Left lung (tissue), 10 donors: ENCODE results near the gene ARHGAP45. TPM values are rescaled to one million over a fixed set of nuclear protein-coding genes. Genes with fewer than 3 reads are reported as not detected.
"Not testable (repeated sequence)": the region's sequence is repeated elsewhere in the genome, so short reads cannot be mapped to it uniquely, and the experiment has no call there.

Experiments used
- ATAC-seq: fragments of 200-7000 bp; cut with Tn5 transposase; one replicate; pipeline ENCODE4 v1.9.1; 2020; ENCODE audit warnings: moderate library complexity
- DNase-seq, 4 donors: peaks; one replicate each; pipeline ENCODE4 v3.0.0-alpha.2; 2013 to 2020
- H3K27ac ChIP-seq, 2 donors: fragments of 200-600 bp; sonication (generic) in 1 of 2; one replicate each; pipeline versions ENCODE4 v1.5.0 to v1.8.0; 2020 to 2021
- H3K27me3 ChIP-seq, 2 donors: fragments of 200-600 bp; sonication (generic) in 1 of 2; one replicate each; pipeline versions ENCODE4 v1.5.0 to v1.8.0; 2020 to 2021
- H3K36me3 ChIP-seq, 2 donors: fragments of 200-600 bp; sonication (generic) in 1 of 2; one replicate each; pipeline versions ENCODE4 v1.5.0 to v1.8.0; 2020 to 2021
- H3K4me1 ChIP-seq, 2 donors: fragments of 200-600 bp; one replicate each; pipeline ENCODE4 v1.8.0; 2021
- H3K4me3 ChIP-seq, 2 donors: fragments of 200-600 bp; sonication (generic) in 1 of 2; one replicate each; pipeline versions ENCODE4 v1.5.0 to v1.8.0; 2020 to 2021; ENCODE audit warnings: mild to moderate bottlenecking in 1 of 2
- H3K9me3 ChIP-seq, 2 donors: fragments of 200-600 bp; sonication (generic) in 1 of 2; one replicate each; pipeline versions ENCODE4 v1.5.0 to v1.8.0; 2020 to 2021
- CTCF ChIP-seq, 2 donors: fragments of 200-600 bp; sonication (generic) in 1 of 2; IDR thresholded peaks; one replicate each; pipeline versions ENCODE4 v1.5.0 to v1.8.0; 2021; ENCODE audit warnings: antibody characterized with exemption in 2 of 2
- intact Hi-C, 2 donors: fragments of 100-400 bp; cut with DNase I; formaldehyde crosslinking; loops; one replicate each; pipeline versions ENCODE4 v1.11.2 to v1.14.2; 2022
- polyA plus RNA-seq, 6 donors: library from polyadenylated mRNA; unstranded; fragments of 120-200 nt; gene quantifications; one replicate each; pipeline ENCODE4 v1.2.1, GENCODE V29; 2013; ENCODE audit not compliant: insufficient read length in 6 of 6
- total RNA-seq, 2 donors: library from RNA; stranded (reverse); fragmentation: NEBNext Ultra II Directional; extraction: Animal tissue kit (Norgen Biotek cat#: 25700); gene quantifications; one replicate each; pipeline ENCODE4 v1.2.1, GENCODE V29; 2021
- donor health status: DM: no; HTN: yes; CAD: no.
- donor health status: DM: no; HTN: no; CAD: no.

The ARHGAP45 gene
- total and polyA plus RNA-seq, 8 donors: 8.5 to 83.8 (median 12.0) TPM

DNA sequence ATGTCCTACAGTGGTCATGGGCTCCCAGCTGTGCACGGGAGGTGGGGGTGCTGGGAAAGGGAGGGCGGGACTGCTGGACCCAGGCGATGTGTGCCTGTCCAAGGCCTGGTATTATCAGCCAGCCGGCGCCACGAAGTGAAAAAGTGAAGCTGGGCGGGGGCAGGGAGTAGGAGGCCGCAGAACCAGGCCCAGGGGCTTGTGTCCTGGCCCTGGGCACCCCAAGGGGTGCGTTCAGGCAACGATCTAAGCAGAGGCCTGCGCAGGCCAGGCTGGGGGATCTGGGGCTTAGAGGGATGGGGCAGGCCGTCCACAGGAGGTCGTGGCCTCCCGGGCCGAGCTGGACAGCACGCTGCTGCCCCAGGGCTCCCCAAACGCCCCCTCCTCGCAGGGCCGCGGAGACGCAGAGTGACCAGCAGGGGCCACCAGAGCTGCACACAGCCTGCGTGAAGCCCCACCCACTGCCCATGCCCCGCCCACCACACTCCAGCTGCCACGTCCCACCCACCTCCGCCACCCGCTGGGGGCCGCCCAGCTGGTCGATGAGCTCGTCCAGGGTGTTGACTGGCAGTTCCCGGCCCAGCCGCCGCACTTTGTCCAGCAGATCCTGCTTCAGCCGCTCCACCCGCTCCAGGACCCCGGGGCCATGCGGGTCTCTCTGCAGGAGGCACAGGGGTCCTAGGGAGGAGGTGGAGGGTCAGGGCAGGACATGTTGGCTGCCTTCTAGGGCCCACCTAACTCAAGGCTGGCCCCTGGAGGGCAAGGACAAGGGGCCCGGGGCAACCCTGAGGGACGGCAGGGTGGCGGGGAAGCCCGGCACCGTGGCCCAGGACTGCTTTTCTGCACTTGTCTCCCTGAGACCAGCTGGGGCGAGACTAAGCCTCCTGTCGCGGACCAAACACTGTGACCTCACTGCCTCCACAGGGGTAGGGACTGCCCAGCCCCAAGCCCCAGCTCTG lies 46.3 kb downstream of the ARHGAP45 start:
- H3K27ac ChIP-seq: peak overlapping the region; percentile 66 to 83
- peak; percentile 90 to 93 for TF ChIP-seq CTCF (IDR thresholded peaks at IDR 0.05)
- no peaks in the 10 kb centered on the region for H3K9me3 ChIP-seq
- no peak overlapping the region for H3K4me3 ChIP-seq
- H3K4me1 ChIP-seq: peaks cover 7 to 36% of the 10 kb centered on the region in 2 donors
- ATAC-seq (peak; percentile 92), DNase-seq (peak; percentile 86 to 97 (median 95))
- peaks cover 0 to 100% of the 10 kb centered on the region in 2 donors for H3K36me3 ChIP-seq
- intact Hi-C loops: loop anchor here in 1 of 2 donors (5.0 kb wide), 1 partner anchor 79 kb away; no protein-coding TSS in a partner anchor
- no peaks in the 10 kb centered on the region for H3K27me3 ChIP-seq

- H3K4me3 ChIP-seq: no peak overlapping the region
- H3K9me3 ChIP-seq: no peaks in the 10 kb centered on the region
- no peak for TF ChIP-seq CTCF (IDR thresholded peaks at IDR 0.05)
- H3K27me3 ChIP-seq: no peaks in the 10 kb centered on the region
- no peak for ATAC-seq
- DNase-seq: no peak
- intact Hi-C loops: loop anchor here in 1 of 2 donors (5.0 kb wide), 1 partner anchor 78 kb away; no protein-coding TSS in a partner anchor
- peaks cover 0 to 100% of the 10 kb centered on the region in 2 donors for H3K36me3 ChIP-seq
- H3K4me1 ChIP-seq: peaks cover 7 to 30% of the 10 kb centered on the region in 2 donors
- H3K27ac ChIP-seq: peak overlapping the region; percentile 66 to 83
These were observed 47.1 kb downstream of the ARHGAP45 start for GRCh38 chr19:1113986-1114483.

DNA sequence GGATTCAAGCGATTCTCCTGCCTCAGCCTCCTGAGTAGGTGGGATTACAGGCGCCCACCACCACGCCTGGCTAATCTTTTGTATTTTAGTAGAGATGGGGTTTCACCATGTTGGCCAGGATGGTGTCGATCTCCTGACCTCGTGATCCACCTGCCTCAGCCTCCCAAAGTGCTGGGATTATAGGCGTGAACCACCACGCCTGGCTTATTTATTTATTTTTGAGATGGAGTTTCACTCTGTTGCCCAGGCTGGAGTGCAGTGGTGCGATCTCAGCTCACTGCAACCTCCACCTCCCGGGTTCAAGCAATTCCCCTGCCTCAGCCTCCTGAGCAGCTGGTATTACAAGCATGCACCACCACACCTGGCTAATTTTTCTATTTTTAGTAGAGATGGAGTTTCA lies 47.8 kb downstream of the ARHGAP45 start:
- not testable (repeated sequence) for ATAC-seq, DNase-seq
- peaks cover 0 to 100% of the 10 kb centered on the region in 2 donors for H3K36me3 ChIP-seq

GRCh38 chr19:1115646-1116420 lies 48.9 kb downstream of the ARHGAP45 start:
- Histone ChIP-seq H3K27me3 (no peaks in the 10 kb centered on the region), H3K4me3 (no peak overlapping the region), H3K9me3 (no peaks in the 10 kb centered on the region), H3K4me1 (peaks cover 7 to 28% of the 10 kb centered on the region in 2 donors), H3K27ac (no peak overlapping the region), H3K36me3 (peaks cover 0 to 100% of the 10 kb centered on the region in 2 donors)
- TF ChIP-seq CTCF (IDR thresholded peaks at IDR 0.05): no peak
- DNase-seq: no peak
- intact Hi-C loops: no loop called here
- ATAC-seq: no peak

More for the DNA sequence above, 47.8 kb downstream of the ARHGAP45 start:
- intact Hi-C loops: loop anchor here in 1 of 2 donors (5.0 kb wide), 1 partner anchor 78 kb away; no protein-coding TSS in a partner anchor
- not testable (repeated sequence) for H3K4me3 ChIP-seq, H3K27me3 ChIP-seq, H3K9me3 ChIP-seq, H3K27ac ChIP-seq
- H3K4me1 ChIP-seq: peaks cover 7 to 28% of the 10 kb centered on the region in 2 donors

DNA sequence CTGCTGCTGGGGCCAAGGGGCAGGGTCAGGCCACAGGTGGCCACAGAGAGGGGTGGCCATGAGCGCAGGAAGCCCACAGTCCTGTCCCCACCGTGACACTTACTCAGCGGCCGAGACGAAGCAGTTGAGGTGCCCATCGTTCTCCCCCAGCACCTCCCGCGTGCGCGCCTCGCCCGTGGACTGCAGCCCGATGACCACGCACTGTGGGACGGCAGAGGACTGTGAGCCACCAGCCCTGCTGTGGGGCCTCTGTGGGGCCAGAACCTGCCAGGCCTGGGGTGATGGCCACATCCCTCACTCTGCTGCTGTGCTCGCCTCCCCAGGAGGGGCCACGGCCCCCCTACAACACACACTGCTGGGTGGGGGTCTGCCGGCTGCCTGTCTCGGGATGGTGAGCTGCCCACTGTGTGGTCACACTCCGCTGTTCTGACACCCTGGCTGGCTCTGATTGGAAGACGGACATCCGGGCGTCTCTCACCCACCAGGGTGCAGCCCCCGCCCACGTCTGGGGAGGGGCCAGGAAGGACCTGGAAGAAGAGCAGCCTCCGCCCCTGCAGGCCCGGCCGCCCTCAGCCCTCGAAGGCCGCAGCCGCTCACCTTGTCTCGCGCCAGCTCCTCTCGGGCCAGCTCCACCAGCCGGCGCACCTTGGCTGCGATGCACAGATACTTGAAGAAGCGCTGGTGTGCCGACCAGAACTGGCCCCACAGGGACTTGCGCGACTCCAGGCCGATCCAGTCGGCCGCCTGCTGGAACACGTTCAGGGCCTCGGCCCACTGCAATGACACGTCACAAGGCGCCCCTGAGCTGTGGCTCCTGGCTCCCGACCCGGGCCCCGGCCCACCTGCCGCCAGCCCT lies 50.0 kb downstream of the ARHGAP45 start:
- intact Hi-C loops: no loop called here
- no peak overlapping the region for H3K4me3 ChIP-seq
- H3K4me1 ChIP-seq: peaks cover 7 to 28% of the 10 kb centered on the region in 2 donors
- no peaks in the 10 kb centered on the region for H3K9me3 ChIP-seq
- H3K27me3 ChIP-seq: no peaks in the 10 kb centered on the region
- peak in 1 of 4 donors; percentile 75 for DNase-seq
- peaks cover 0 to 100% of the 10 kb centered on the region in 2 donors for H3K36me3 ChIP-seq
- no peak overlapping the region for H3K27ac ChIP-seq
- no peak for TF ChIP-seq CTCF (IDR thresholded peaks at IDR 0.05)
- no peak for ATAC-seq
